Esophagus squamous epithelium (tissue), 5 donors: ENCODE data around the gene PSENEN. TPM values are rescaled to one million over a fixed set of nuclear protein-coding genes. Genes with fewer than 3 reads are reported as not detected.
A peak's percentile ranks its signal among the peaks of the same experiment; 100 is the strongest.

Experiments used
- DNase-seq: peaks from one replicate; lab custom pipeline; 2025; lab: John Stamatoyannopoulos, UW
- H3K27ac ChIP-seq, 4 donors: fragments of 200-600 bp; sonication (generic); one replicate each; pipeline ENCODE4 v1.5.1; 2016 to 2019; ENCODE audit warnings: mild to moderate bottlenecking in 1 of 4
- H3K27me3 ChIP-seq, 4 donors: fragments of 200-600 bp; sonication (generic); 1 replicate in 3 of 4; 2 replicates in 1 of 4; pipeline versions ENCODE4 v1.5.1 to v1.6.0; 2017 to 2021; ENCODE audit warnings: antibody characterized with exemption in 1 of 4
- H3K36me3 ChIP-seq, 3 donors: fragments of 200-600 bp; sonication (generic); one replicate each; pipeline ENCODE4 v1.5.1; 2016 to 2019
- H3K4me1 ChIP-seq, 3 donors: fragments of 200-600 bp; sonication (generic); one replicate each; pipeline ENCODE4 v1.5.1; 2017 to 2019
- H3K4me3 ChIP-seq, 4 donors: fragments of 200-600 bp; sonication (generic); 1 replicate in 3 of 4; 2 replicates in 1 of 4; pipeline ENCODE4 v1.5.1; 2016 to 2019; ENCODE audit warnings: mild to moderate bottlenecking in 2 of 4, moderate library complexity in 1 of 4
- H3K9me3 ChIP-seq, 3 donors: fragments of 200-600 bp; sonication (generic); one replicate each; pipeline ENCODE4 v1.5.1; 2016 to 2019
- CTCF ChIP-seq, 6 experiments: fragments of 450-650 bp in 4 of 6; fragments of 200-600 bp in 2 of 6; sonication (generic) in 2 of 6; IDR thresholded peaks; one replicate each; pipeline ENCODE4 v1.5.1; 2016 to 2019; ENCODE audit warnings: antibody characterized with exemption in 6 of 6, mild to moderate bottlenecking in 4 of 6, moderate library complexity in 4 of 6
- POLR2A ChIP-seq, 4 donors: fragments of 450-650 bp; IDR thresholded peaks; one replicate each; pipeline ENCODE4 v1.6.1; 2017; ENCODE audit warnings: antibody characterized with exemption in 4 of 4, mild to moderate bottlenecking in 4 of 4, moderate library complexity in 3 of 4
- WGBS, 2 donors: methylation state at CpG; one replicate each; pipeline ENCODE4 v1.1.5; 2018; 5-methylcytosine and 5-hydroxymethylcytosine counted together
- intact Hi-C: fragments of 100-400 bp; cut with DNase I; formaldehyde crosslinking; loops from one replicate; pipeline ENCODE4 v1.15.0; 2022
- total RNA-seq, 4 donors: library from RNA; depleted of rRNA; stranded (reverse); fragments of >200 nt; gene quantifications; one replicate each; pipeline ENCODE4 v1.1.0, GENCODE V29; 2016
- donor health status: DM: yes; HTN: yes; CAD: no.

Gene PSENEN
- total RNA-seq, 4 donors from 2014 or later = 23.3 to 33.9 (median 32.3) TPM

GRCh38 chr19:35740423-35741202, 4.8 kb upstream of the PSENEN start:
- DNase-seq = peak; percentile 91
- Histone ChIP-seq H3K36me3 (peaks cover 10 to 50% (median 27%) of the 10 kb centered on the region in 3 donors), H3K9me3 (no peaks in the 10 kb centered on the region), H3K27ac (peak overlapping the region; percentile 69 to 92 (median 82)), H3K27me3 (no peaks in the 10 kb centered on the region), H3K4me1 (peaks cover 20 to 54% (median 22%) of the 10 kb centered on the region in 3 donors), H3K4me3 (peak overlapping the region; percentile 46 to 74 (median 60))
- intact Hi-C loops = no loop called here
- TF ChIP-seq POLR2A (IDR thresholded peaks at IDR 0.05) (peak in 1 of 4 donors; percentile 51), CTCF (IDR thresholded peaks at IDR 0.05) (peak in 1 of 6 experiments; percentile 29)
- 0% methylated on average over 25 to 36 of the region's 63 CpGs for WGBS, 2 donors

DNA sequence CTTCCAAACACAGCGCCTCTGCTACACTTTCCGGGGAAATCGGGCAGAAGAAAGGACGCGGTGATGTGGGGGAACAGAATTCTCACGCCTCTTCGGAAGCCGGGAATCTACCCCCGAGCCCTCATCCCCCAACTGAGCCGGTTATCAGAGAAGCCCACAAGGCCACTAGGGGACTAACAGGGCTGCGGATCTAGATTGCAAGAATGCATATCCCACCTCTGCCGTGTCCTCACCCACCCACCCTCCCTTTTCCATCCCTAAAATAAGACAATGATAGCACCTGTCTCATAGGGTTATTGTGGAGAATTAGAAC, 4.3 kb upstream of the PSENEN start:
- intact Hi-C loops = no loop called here
- TF ChIP-seq POLR2A (IDR thresholded peaks at IDR 0.05) = no peak
- TF ChIP-seq CTCF (IDR thresholded peaks at IDR 0.05) = no peak
- DNase-seq = no peak
- Histone ChIP-seq H3K4me3 (peak overlapping the region; percentile 46 to 74 (median 60)), H3K27ac (peak overlapping the region; percentile 69 to 92 (median 82)), H3K4me1 (peaks cover 20 to 59% (median 26%) of the 10 kb centered on the region in 3 donors), H3K9me3 (no peaks in the 10 kb centered on the region), H3K36me3 (peaks cover 7 to 44% (median 27%) of the 10 kb centered on the region in 3 donors), H3K27me3 (no peaks in the 10 kb centered on the region)
- WGBS, 2 donors = 0 to 6% methylated on average over 6 to 12 of the region's 12 CpGs

DNA sequence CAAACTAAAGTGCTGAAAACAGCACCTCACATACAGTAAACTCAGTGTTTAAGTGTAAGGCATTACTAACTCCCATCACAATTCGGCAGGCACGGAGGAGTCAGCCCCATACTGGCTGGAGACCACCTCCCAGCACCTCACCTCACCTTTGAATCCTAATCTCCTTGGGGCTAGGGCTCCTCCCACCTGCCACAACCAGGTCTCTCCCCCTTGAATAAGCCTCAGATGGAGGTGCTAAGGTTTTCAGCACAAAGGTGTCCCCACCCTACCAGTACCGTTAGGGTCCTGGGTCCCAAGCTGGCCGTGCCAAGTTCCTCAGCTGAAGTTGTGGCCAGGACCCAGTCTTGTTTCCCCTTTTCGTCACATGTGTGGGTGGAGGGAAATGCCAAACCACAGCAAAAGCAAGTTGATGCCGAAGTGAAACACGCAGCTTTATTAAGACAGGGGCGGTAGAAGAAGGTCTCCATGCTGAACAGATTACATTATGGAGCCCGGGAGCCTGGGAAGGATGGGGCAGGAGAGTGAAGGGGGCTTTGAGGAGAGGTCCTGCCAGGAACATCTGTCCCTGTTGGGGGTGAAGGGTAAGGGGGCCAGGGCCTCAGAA, 3.2 kb upstream of the PSENEN start, which contains the start of gene IGFLR1:
TSS of gene IGFLR1 (minus strand) at position 332 of the 604 bp plus-strand sequence. CDS start 1,272 bp downstream, outside the sequence.
- TF ChIP-seq POLR2A (IDR thresholded peaks at IDR 0.05) (peak in 1 of 4 donors; percentile 54), CTCF (IDR thresholded peaks at IDR 0.05) (no peak)
- peaks cover 20 to 70% (median 34%) of the 10 kb centered on the region in 3 donors for H3K4me1 ChIP-seq
- peak within 1 kb of the TSS in 3 of 4 donors; percentile 59 to 74 (median 60) for H3K4me3 ChIP-seq
- 63 to 73% methylated on average over 4 of the region's 9 CpGs for WGBS, 2 donors
- no peaks in the 10 kb centered on the region for H3K9me3 ChIP-seq
- DNase-seq = no peak
- intact Hi-C loops = no loop called here
- no peaks in the 10 kb centered on the region for H3K27me3 ChIP-seq
- H3K36me3 ChIP-seq = peaks cover 7 to 39% (median 16%) of the 10 kb centered on the region in 3 donors
- peak within 1 kb of the TSS; percentile 69 to 92 (median 82) for H3K27ac ChIP-seq

GRCh38 chr19:35743640-35744429, 1.6 kb upstream of the PSENEN start:
- peaks cover 0 to 23% (median 1%) of the 10 kb centered on the region in 3 donors for H3K36me3 ChIP-seq
- intact Hi-C loops = no loop called here
- H3K27ac ChIP-seq = peak overlapping the region; percentile 100
- H3K27me3 ChIP-seq = no peaks in the 10 kb centered on the region
- WGBS, 2 donors = 77 to 85% methylated on average over 13 to 18 of the region's 19 CpGs
- no peak for DNase-seq
- H3K4me1 ChIP-seq = peaks cover 27 to 80% (median 39%) of the 10 kb centered on the region in 3 donors
- peak overlapping the region; percentile 90 to 97 (median 92) for H3K4me3 ChIP-seq
- H3K9me3 ChIP-seq = no peaks in the 10 kb centered on the region
- no peak for TF ChIP-seq POLR2A (IDR thresholded peaks at IDR 0.05)
